ENCODE data around the gene RGR. TPM values are rescaled to one million over a fixed set of nuclear protein-coding genes. Genes with fewer than 3 reads are reported as not detected.

Gene RGR
- polyA plus RNA-seq, 1 donor (not counting 4 experiments of a cell fraction or from before 2014, with no cell fraction given), result not detected

- H3K4me3 ChIP-seq (ENCODE audit: control insufficient read depth in 2 of 3, extremely low read depth in 1 of 3, insufficient read depth in 2 of 3, low read depth in 1 of 3, low read length in 3 of 3), result no peak overlapping the region
- H4K20me1 ChIP-seq (ENCODE audit: control insufficient read depth, extremely low read depth, insufficient read depth, low read length), result no peaks in the 10 kb centered on the region
- H3K9me1 ChIP-seq (ENCODE audit: control insufficient read depth, extremely low read depth, insufficient read depth, low read length), result no peaks in the 10 kb centered on the region
- no peak overlapping the region for H3K9ac ChIP-seq (ENCODE audit: control insufficient read depth, extremely low read depth, insufficient read depth, low read length)
- H3K9me3 ChIP-seq (ENCODE audit: control insufficient read depth, low read depth, low read length), result no peaks in the 10 kb centered on the region
- no peak for DNase-seq (ENCODE audit: low read depth, low spot score)
- no peaks in the 10 kb centered on the region for H3K36me3 ChIP-seq (ENCODE audit: control insufficient read depth in 2 of 2, extremely low read depth in 1 of 2, insufficient read depth in 2 of 2, low read length in 2 of 2)
- H3K27ac ChIP-seq (ENCODE audit: control insufficient read depth, insufficient read depth, low read length), result no peak overlapping the region
- no peaks in the 10 kb centered on the region for H3K27me3 ChIP-seq (ENCODE audit: control insufficient read depth, extremely low read depth, insufficient read depth, low read length)
- TF ChIP-seq EZH2 (IDR thresholded peaks at IDR 0.05; ENCODE audit: low read length), result no peak
- TF ChIP-seq CTCF (optimal IDR thresholded peaks at IDR 0.05 in 1 of 3, IDR thresholded peaks at IDR 0.05 in 1 of 3, conservative IDR thresholded peaks at IDR 0.05 in 1 of 3; ENCODE audit: extremely low read depth in 1 of 3, insufficient read depth in 2 of 3, low read length in 3 of 3), result no peak
- FAIRE-seq, result no peak
- H3K4me1 ChIP-seq (ENCODE audit: control insufficient read depth, extremely low read depth, insufficient read depth, low read length), result no peaks in the 10 kb centered on the region
- dilution Hi-C loops (cut with MboI; ENCODE audit: extremely low pct_ligation_motif_present, low sequenced_read_pairs), result no loop called here
- no peaks in the 10 kb centered on the region for H3K79me2 ChIP-seq (ENCODE audit: control insufficient read depth, insufficient read depth, low read length)
- H2AFZ ChIP-seq (ENCODE audit: control insufficient read depth, low read length), result no peak overlapping the region
- no peak overlapping the region for H3K4me2 ChIP-seq (ENCODE audit: control insufficient read depth, extremely low read depth, insufficient read depth, low read depth, low read length)
Observed at GRCh38 chr10:84230359-84230758, 14.5 kb upstream of the RGR start.

- H3K9ac ChIP-seq (ENCODE audit: control insufficient read depth, extremely low read depth, insufficient read depth, low read length), result no peak overlapping the region
- no peak for TF ChIP-seq EZH2 (IDR thresholded peaks at IDR 0.05; ENCODE audit: low read length)
- TF ChIP-seq CTCF (optimal IDR thresholded peaks at IDR 0.05 in 1 of 3, IDR thresholded peaks at IDR 0.05 in 1 of 3, conservative IDR thresholded peaks at IDR 0.05 in 1 of 3; ENCODE audit: extremely low read depth in 1 of 3, insufficient read depth in 2 of 3, low read length in 3 of 3), result no peak
- no peaks in the 10 kb centered on the region for H3K27me3 ChIP-seq (ENCODE audit: control insufficient read depth, extremely low read depth, insufficient read depth, low read length)
- H3K79me2 ChIP-seq (ENCODE audit: control insufficient read depth, insufficient read depth, low read length), result no peaks in the 10 kb centered on the region
- no peak for FAIRE-seq
- H4K20me1 ChIP-seq (ENCODE audit: control insufficient read depth, extremely low read depth, insufficient read depth, low read length), result no peaks in the 10 kb centered on the region
- no peak overlapping the region for H3K4me3 ChIP-seq (ENCODE audit: control insufficient read depth in 2 of 3, extremely low read depth in 1 of 3, insufficient read depth in 2 of 3, low read depth in 1 of 3, low read length in 3 of 3)
- dilution Hi-C loops (cut with MboI; ENCODE audit: extremely low pct_ligation_motif_present, low sequenced_read_pairs), result no loop called here
- H3K9me3 ChIP-seq (ENCODE audit: control insufficient read depth, low read depth, low read length), result no peaks in the 10 kb centered on the region
- H2AFZ ChIP-seq (ENCODE audit: control insufficient read depth, low read length), result no peak overlapping the region
- DNase-seq (ENCODE audit: low read depth, low spot score), result no peak
- H3K4me2 ChIP-seq (ENCODE audit: control insufficient read depth, extremely low read depth, insufficient read depth, low read depth, low read length), result no peak overlapping the region
- no peaks in the 10 kb centered on the region for H3K4me1 ChIP-seq (ENCODE audit: control insufficient read depth, extremely low read depth, insufficient read depth, low read length)
- no peaks in the 10 kb centered on the region for H3K9me1 ChIP-seq (ENCODE audit: control insufficient read depth, extremely low read depth, insufficient read depth, low read length)
- H3K36me3 ChIP-seq (ENCODE audit: control insufficient read depth in 2 of 2, extremely low read depth in 1 of 2, insufficient read depth in 2 of 2, low read length in 2 of 2), result no peaks in the 10 kb centered on the region
- no peak overlapping the region for H3K27ac ChIP-seq (ENCODE audit: control insufficient read depth, insufficient read depth, low read length)
Observed at GRCh38 chr10:84232376-84232775, 12.5 kb upstream of the RGR start.

All from keratinocyte (primary cell).